Posterior cingulate gyrus (tissue), 11 donors: ENCODE data around the gene SPAG16.
A peak's percentile ranks its signal among the peaks of the same experiment; 100 is the strongest.

Experiments used
- DNase-seq, 10 donors: peaks; one replicate each; pipeline versions ENCODE4 v3.0.0 to v3.0.0-alpha.2; 2020 to 2021; ENCODE audit warnings: mixed read lengths in 3 of 10
- intact Hi-C: fragments of 100-400 bp; cut with DNase I; formaldehyde crosslinking; loops from one replicate; pipeline ENCODE4 v1.15.1; 2023

SPAG16 gene

GRCh38 chr2:214320211-214320610 lies 1035.9 kb downstream of the SPAG16 start:
- intact Hi-C loops, result loop anchor here (10.0 kb wide), 1 partner anchor 255 kb away; no protein-coding TSS in a partner anchor
- no peak for DNase-seq

DNA sequence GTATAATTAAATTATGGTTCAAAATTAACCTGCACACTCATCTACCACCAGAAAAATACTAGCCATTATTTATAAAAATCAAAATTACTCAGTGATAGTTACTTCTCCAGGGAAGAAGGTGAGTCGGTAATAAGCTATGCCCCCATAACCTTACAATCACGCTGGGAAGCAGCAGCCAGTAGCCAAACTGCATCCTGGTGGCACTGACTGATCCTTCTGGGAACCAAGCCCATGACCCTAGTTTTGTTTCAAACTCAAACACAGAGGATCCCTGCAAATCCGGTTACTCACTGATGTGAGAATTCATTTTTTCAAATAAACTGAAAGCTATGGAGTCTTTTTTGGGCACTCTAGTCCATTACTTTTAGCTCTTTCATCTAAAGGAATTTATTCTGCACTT lies 1038.4 kb downstream of the SPAG16 start:
- intact Hi-C loops, result loop anchor here (10.0 kb wide), 1 partner anchor 252 kb away; no protein-coding TSS in a partner anchor
- DNase-seq, result no peak

- DNase-seq, result no peak
- intact Hi-C loops, result loop anchor here (10.0 kb wide), 1 partner anchor 249 kb away; no protein-coding TSS in a partner anchor
Observed at GRCh38 chr2:214325404-214325803, 1041.1 kb downstream of the SPAG16 start.

DNA sequence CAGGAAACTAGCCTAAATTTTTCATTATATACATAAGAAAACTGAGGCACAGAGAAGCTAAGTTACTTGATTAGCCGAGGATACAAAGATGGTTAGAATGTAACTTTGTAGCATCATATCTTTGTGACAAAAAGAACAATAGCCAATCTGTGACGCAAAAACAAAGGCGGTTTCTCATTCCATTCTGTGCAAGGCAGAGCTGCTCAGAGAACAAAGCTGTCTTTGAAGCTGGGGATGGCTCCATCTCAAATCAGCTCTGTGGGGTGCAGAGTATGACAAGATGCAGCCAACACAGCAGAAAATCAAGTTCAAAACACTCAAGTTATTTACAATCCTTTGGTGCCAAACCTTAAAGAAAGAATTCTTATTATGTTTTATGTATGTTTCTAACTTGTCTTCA lies 1044.7 kb downstream of the SPAG16 start:
- DNase-seq, result peak in 8 of 10 donors; percentile 36 to 94 (median 60)
- intact Hi-C loops, result loop anchor here (10.0 kb wide), 1 partner anchor 246 kb away; no protein-coding TSS in a partner anchor

DNA sequence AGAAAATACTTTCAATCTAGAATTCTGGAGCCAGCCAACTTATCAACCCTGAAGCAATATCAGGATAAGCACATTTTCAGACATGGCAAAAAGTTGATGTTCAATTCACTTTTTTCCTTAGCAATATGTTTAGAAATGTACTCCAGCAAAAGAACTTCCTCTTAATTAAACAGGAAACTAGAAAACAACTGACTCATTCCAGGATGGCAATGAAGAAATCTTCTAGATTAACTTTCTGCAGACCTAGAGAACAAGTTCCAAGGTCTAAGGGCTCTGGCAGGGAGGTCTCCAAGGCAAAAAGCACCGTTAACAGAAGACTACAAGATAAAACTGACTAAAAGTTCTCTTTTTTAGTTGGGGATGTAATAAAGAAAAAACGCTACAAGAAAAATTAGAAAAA lies 1057.4 kb downstream of the SPAG16 start:
- no peak for DNase-seq
- intact Hi-C loops, result no loop called here

GRCh38 chr2:214358506-214358905 lies 1074.2 kb downstream of the SPAG16 start:
- intact Hi-C loops, result no loop called here
- DNase-seq, result no peak

DNA sequence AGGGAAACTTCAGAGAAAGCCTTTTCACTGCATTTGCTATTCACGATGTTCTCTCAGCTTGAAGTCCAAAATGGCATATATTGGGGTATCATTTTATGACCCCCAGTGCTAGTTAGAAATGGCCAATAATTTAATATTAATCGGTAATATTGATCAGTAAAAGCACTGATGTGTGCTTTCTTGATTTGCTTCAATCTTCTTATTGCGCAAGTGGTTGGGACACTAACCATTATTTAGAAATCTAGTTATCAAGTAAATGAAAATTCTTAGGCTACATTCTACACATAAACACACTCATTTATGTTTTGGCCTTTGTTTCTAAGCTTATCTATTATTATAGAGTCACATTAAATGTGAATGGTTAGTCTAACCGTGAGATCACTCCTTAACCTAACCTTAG lies 1076.9 kb downstream of the SPAG16 start:
- intact Hi-C loops, result no loop called here
- no peak for DNase-seq

GRCh38 chr2:214365549-214365948 lies 1081.3 kb downstream of the SPAG16 start:
- intact Hi-C loops, result no loop called here
- no peak for DNase-seq

GRCh38 chr2:214367171-214367570 lies 1082.9 kb downstream of the SPAG16 start:
- DNase-seq, result no peak
- intact Hi-C loops, result no loop called here

GRCh38 chr2:214376618-214377285 lies 1092.5 kb downstream of the SPAG16 start:
- no peak for DNase-seq
- intact Hi-C loops, result no loop called here

DNA sequence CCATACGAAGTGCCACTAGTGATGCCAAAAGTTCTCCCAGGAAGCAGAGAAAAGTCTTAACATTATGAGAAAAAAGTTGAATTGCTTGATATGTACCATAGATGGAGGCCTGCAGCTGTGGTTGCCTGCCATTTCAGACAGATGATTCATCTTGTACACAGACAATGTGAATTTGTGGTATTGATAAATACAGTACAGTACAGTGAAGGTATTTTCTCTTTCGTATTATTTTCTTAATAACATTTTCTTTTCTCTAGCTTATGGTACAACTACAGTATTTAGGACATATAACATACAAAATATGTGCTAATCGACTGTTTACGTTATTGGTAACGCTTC lies 1093.0 kb downstream of the SPAG16 start:
- intact Hi-C loops, result no loop called here
- DNase-seq, result no peak

GRCh38 chr2:214378455-214379103 lies 1094.3 kb downstream of the SPAG16 start:
- DNase-seq, result no peak

DNA sequence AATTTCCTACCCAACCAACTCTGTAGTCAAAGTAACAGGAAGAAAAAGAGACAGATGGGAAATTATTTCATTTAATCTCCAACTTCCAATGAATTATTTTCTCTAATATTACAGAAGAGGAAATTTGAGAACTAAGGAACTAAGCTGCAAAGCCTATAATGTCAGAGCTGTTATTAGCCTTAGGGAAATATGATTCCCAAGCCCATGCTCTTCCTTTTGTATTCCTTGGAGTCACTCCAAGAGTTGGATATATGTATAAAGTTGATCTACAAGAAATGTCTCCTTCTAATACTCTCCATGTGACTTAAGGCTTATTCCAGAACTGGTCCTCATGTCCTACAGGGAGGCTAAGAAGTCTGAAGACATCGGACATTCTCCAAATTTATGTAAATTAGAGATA lies 1095.0 kb downstream of the SPAG16 start:
- intact Hi-C loops, result no loop called here
- DNase-seq, result no peak

More at GRCh38 chr2:214378455-214379103, 1094.3 kb downstream of the SPAG16 start:
- intact Hi-C loops, result no loop called here

DNA sequence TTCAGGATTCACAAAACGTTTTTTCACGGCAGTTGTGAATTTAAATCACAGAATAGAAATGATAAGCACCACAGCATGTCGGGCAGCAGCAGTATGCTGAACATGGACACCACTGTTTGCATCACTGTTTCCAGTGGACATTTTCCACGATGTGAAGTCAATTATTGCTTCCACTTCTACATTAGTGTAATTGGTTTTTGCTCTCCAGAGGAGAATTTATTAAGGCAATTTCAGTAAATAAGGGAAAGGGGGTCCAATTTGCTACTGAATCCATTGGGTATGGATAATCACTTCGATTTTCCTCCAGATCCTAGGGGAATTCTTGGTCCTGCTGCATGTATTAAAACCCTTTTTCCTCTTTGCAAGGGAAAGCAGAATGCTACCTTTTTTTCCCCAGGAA lies 1096.4 kb downstream of the SPAG16 start:
- intact Hi-C loops, result no loop called here
- DNase-seq, result no peak

- intact Hi-C loops, result no loop called here
- DNase-seq, result no peak
Observed at GRCh38 chr2:214382229-214382628, 1098.0 kb downstream of the SPAG16 start.

DNA sequence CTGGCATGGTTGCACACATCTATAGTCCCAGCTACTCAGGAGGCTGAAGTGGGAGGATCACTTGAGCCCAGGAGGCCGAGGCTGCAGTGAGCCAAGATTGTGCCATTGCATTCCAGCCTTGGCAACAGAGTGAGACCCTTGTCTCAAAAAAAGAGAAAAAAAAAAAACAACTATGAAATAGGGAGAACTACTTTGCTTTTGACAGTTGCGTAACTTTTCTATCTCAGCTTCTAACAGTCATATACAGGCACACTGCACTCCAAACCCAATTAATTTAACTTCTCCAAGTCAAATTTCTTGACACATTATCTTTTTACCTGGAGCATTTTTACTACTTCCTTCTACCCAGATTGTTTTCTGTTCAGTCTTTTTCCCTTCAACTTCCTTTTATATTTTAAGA lies 1102.5 kb downstream of the SPAG16 start:
- DNase-seq, result no peak
- intact Hi-C loops, result no loop called here

DNA sequence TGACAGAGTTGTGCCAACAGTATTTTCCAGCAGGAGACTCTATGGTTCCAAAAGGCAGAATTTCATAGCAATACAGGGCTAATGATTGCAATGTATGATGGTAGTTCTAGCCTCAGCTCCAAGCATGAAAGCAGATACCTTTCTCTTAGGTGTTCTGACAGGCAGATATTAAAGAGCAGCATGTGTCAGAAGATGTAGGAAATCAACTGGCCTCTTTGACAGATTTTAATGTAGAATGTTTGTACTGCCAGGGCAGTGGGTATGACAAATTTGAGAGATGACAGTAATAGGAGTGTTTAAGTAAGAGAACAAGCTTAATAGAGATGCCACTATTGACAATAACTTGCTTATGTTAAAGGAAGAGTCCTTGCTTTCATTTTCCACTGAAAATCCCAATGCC lies 1105.1 kb downstream of the SPAG16 start:
- DNase-seq, result no peak
- intact Hi-C loops, result no loop called here

GRCh38 chr2:214393796-214394195 lies 1109.5 kb downstream of the SPAG16 start:
- intact Hi-C loops, result no loop called here
- no peak for DNase-seq

- no peak for DNase-seq
- intact Hi-C loops, result no loop called here
Observed at GRCh38 chr2:214395040-214395439, 1110.8 kb downstream of the SPAG16 start.

DNA sequence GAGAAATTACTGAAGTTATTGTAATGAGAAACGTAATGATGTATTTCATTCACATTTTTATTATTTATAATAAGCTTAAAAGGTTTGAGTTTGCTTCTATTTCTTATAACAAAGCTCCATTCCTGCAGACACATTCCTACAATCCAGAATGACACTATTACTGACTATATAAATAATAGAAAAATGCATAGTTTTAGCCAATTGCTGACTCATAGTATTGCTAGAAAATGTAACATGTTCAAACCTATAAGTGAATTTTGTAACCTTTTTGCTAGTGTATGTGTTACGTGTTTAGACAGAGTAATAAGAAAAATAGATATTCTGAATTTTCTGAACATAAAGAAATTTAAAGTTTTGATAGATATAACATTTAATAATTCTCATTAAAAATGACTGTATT lies 1117.3 kb downstream of the SPAG16 start:
- no peak for DNase-seq
- intact Hi-C loops, result loop anchor here (10.0 kb wide), 1 partner anchor 597 kb away; no protein-coding TSS in a partner anchor

DNA sequence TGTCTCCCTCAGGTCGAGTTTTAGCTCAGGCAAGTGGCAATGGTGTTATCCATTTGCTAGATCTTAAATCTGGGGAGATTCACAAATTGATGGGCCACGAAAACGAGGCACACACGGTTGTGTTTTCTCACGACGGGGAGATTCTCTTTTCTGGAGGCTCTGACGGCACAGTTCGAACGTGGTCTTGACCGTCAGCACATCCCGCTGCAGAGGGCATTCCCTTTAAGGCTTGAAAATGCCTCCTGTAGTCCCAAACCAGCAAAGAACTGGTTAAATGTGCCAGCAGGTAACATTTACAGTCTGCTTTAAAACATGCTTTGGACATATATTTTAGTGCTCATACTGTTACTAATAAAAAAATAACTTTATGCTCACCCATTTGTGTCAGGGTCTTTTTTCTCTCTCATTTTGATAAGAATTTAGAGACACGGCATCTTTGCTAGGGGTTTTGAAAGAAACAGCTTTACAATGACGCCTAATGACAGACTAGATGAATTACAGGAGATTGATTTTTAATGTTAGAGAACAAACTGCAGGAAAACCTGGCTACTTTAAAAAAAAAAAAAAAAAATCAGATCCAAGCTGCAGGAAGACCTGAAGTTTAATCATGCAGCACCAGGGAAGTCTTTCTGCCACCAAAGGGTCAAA lies 1126.0 kb downstream of the SPAG16 start:
- intact Hi-C loops, result loop anchor here (10.0 kb wide), 1 partner anchor 165 kb away; no protein-coding TSS in a partner anchor
- DNase-seq, result peak in 2 of 10 donors; percentile 8 to 61
